Hepatocyte (in vitro differentiated cells): Measurements from ENCODE around the gene PTH1R. TPM values are rescaled to one million over a fixed set of nuclear protein-coding genes. Genes with fewer than 3 reads are reported as not detected.

ENCODE experiments used
- DNase-seq: peaks from one replicate; pipeline ENCODE4 v3.0.0-alpha.2; 2016; ENCODE audit warnings: low spot score
- H2AFZ ChIP-seq: fragments of 200-600 bp; sonication (generic); 2 replicates; pipeline ENCODE4 v1.6.0; 2016; ENCODE audit warnings: antibody characterized with exemption, mild to moderate bottlenecking
- H3K27ac ChIP-seq: fragments of 200-600 bp; sonication (generic); 2 replicates; pipeline ENCODE4 v1.5.1; 2016; ENCODE audit warnings: mild to moderate bottlenecking
- H3K27me3 ChIP-seq: fragments of 200-600 bp; sonication (generic); 2 replicates; pipeline ENCODE4 v1.6.1; 2016
- H3K36me3 ChIP-seq: fragments of 200-600 bp; sonication (generic); replicated peaks from 2 replicates; pipeline ENCODE4 v1.5.1; 2016; ENCODE audit warnings: low read depth; ENCODE audit not compliant: insufficient read depth
- H3K4me1 ChIP-seq: fragments of 200-600 bp; sonication (generic); 2 replicates; pipeline ENCODE4 v1.5.1; 2016; ENCODE audit warnings: mild to moderate bottlenecking, moderate library complexity; ENCODE audit not compliant: insufficient read depth
- H3K4me2 ChIP-seq: fragments of 200-600 bp; sonication (generic); 2 replicates; pipeline ENCODE4 v1.6.0; 2016
- H3K4me3 ChIP-seq: fragments of 200-600 bp; sonication (generic); 2 replicates; pipeline ENCODE4 v1.5.1; 2016; ENCODE audit warnings: mild to moderate bottlenecking
- H3K79me2 ChIP-seq: fragments of 200-600 bp; sonication (generic); 2 replicates; pipeline ENCODE4 v1.6.0; 2017; ENCODE audit warnings: mild to moderate bottlenecking
- H3K9me2 ChIP-seq: fragments of 200-600 bp; sonication (generic); replicated peaks from 2 replicates; pipeline ENCODE4 v1.6.0; 2017; ENCODE audit warnings: mild to moderate bottlenecking; ENCODE audit not compliant: insufficient read depth
- H3K9me3 ChIP-seq: fragments of 200-600 bp; sonication (generic); 2 replicates; pipeline ENCODE4 v1.5.1; 2016; ENCODE audit warnings: low read depth, mild to moderate bottlenecking
- H4K20me1 ChIP-seq: fragments of 200-600 bp; sonication (generic); 2 replicates; pipeline ENCODE4 v1.6.0; 2016; ENCODE audit warnings: mild to moderate bottlenecking; ENCODE audit not compliant: insufficient read depth, poor library complexity, severe bottlenecking
- CTCF ChIP-seq: fragments of 200-600 bp; sonication (generic); IDR thresholded peaks from 2 replicates; pipeline ENCODE4 v1.5.1; 2016; ENCODE audit warnings: antibody characterized with exemption, mild to moderate bottlenecking; ENCODE audit not compliant: poor library complexity
- EZH2 ChIP-seq: fragments of 200-600 bp; sonication (generic); IDR thresholded peaks from 2 replicates; pipeline ENCODE4 v1.6.1; 2016; ENCODE audit warnings: antibody characterized with exemption, mild to moderate bottlenecking, borderline replicate concordance
- EZH2phosphoT487 ChIP-seq: fragments of 200-600 bp; sonication (generic); IDR thresholded peaks from one replicate; pipeline ENCODE4 v1.6.1; 2018; ENCODE audit warnings: antibody characterized with exemption, mild to moderate bottlenecking, low read depth, moderate library complexity; ENCODE audit not compliant: unreplicated experiment, severe bottlenecking
- WGBS: methylation state at CpG from one replicate; pipeline ENCODE4 v1.1.6; 2016; ENCODE audit warnings: low lambda C conversion rate; ENCODE audit errors: missing lambda C conversion rate; 5-methylcytosine and 5-hydroxymethylcytosine counted together
- polyA plus RNA-seq: library from polyadenylated mRNA; unstranded; fragments of >200 nt; fragmentation: Nextera tagmentation; extraction: Ambion mirVana; gene quantifications from 2 replicates; pipeline ENCODE4 v1.2.1, GENCODE V29; 2016
- total RNA-seq: library from RNA; depleted of rRNA; stranded (reverse); fragments of >200 nt; gene quantifications from 2 replicates; pipeline ENCODE4 v1.2.3, GENCODE V29; 2014

The PTH1R gene
- total and polyA plus RNA-seq, 2 experiments from 2014 or later, result 14.5 to 31.0 TPM

DNA sequence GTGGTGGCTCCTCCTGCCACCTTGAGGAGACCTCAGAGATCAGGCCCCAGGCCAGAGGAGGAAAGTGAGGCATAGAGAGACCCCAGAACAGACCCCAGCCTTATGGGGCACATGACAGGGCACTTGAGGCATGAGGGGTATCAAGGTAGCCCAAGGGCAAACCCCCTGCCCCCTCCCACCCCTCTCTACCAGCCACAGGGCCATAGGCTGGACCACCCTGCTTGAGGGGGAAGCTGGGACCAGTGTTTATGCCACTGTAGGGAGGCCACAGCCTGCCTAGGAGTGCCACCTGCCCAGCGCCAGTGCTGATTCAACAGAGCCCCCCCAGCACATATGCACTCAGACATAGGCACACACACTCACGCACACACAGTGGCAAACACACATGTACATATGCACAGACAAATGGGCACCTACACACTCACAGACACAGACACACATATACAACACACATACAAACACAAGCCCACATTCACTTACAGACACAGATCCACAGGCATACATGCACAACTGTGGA lies 24.6 kb upstream of the PTH1R start:
- Histone ChIP-seq H3K4me2 (no peak overlapping the region), H2AFZ (no peak overlapping the region), H4K20me1 (no peaks in the 10 kb centered on the region), H3K4me1 (peaks cover 22% of the 10 kb centered on the region), H3K9me2 (no peaks in the 10 kb centered on the region), H3K4me3 (no peak overlapping the region), H3K27me3 (no peaks in the 10 kb centered on the region), H3K9me3 (no peaks in the 10 kb centered on the region), H3K79me2 (no peaks in the 10 kb centered on the region), H3K36me3 (no peaks in the 10 kb centered on the region), H3K27ac (no peak overlapping the region)
- TF ChIP-seq EZH2 (no peak), EZH2phosphoT487 (no peak), CTCF (no peak)
- 90% methylated on average over 2 of the region's 2 CpGs for WGBS
- DNase-seq, result no peak

DNA sequence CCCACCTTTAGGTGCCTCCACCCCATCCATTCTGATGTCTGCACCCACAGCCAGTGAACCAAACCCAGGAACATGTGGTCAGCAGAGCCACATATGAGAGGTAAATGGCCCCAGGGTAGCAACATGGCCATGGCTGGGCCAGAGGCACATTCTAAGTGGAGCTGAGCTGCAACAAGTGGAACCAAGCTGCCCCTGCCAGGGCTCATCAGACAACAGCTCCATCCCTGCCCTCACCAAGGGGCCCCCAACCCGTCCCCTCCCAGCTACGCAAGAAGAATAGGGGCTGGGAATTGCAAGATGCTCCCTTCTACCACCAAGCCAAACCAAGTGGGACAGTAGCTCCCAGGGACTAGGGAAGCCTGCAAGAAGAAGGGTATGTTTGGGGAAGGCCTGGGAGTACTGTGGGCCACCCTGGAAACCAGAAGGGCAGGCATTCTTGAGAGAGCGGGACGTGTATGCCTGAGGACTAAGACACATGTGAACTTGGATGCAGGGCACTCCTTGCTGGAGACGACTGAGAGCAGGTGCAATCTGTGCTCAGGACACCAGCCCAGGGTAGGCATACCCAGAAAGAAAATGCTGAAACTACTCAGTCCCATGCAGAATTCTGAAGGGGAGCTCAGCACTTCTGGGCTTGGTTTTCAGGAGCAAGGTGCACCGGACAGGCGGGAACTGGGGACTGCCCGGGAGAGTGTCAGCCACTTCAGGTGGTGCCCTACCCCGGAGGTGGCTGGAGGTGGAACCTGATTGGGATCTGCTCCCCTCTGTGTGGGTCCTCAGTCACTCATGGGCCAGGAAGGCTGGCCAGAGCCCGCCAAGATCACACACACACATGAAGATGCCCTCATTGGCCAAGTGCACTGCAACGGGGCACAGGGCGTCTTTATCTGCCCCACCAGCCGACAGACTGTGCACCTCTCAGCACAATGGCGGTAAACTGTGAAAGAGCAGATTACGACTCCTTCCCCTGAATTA lies 23.8 kb upstream of the PTH1R start:
- no peaks in the 10 kb centered on the region for H3K27me3 ChIP-seq
- DNase-seq, result no peak
- no peak overlapping the region for H2AFZ ChIP-seq
- H3K27ac ChIP-seq, result no peak overlapping the region
- H3K4me1 ChIP-seq, result peaks cover 14% of the 10 kb centered on the region
- no peak overlapping the region for H3K4me2 ChIP-seq
- no peaks in the 10 kb centered on the region for H4K20me1 ChIP-seq
- WGBS, result 86% methylated on average over 15 of the region's 15 CpGs
- no peaks in the 10 kb centered on the region for H3K79me2 ChIP-seq
- no peaks in the 10 kb centered on the region for H3K9me3 ChIP-seq
- H3K4me3 ChIP-seq, result no peak overlapping the region
- H3K36me3 ChIP-seq, result no peaks in the 10 kb centered on the region
- TF ChIP-seq EZH2, result no peak
- TF ChIP-seq EZH2phosphoT487, result no peak
- no peak for TF ChIP-seq CTCF
- H3K9me2 ChIP-seq, result no peaks in the 10 kb centered on the region

DNA sequence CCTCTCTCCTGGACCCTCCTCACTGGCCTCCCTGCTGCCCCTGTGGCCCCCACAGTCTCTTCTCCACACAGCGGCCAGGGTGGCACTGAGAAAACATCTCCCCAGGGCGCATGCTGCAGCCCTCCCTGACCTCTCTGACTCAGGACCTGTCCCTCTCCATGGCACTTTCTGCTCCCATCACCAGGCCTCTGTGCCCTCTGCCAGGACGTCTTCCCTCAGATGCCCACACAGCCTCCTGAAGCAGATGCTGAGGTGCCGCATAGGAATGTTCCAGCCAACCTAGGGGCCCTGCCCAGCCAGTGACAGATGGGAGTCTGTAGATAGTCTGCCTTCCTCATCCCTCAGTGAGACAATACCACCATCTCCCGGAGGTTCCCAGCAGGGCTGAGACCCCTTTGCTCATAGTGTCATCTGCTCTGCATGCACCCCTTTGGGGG lies 22.9 kb upstream of the PTH1R start:
- Histone ChIP-seq H3K36me3 (no peaks in the 10 kb centered on the region), H3K27me3 (no peaks in the 10 kb centered on the region), H3K4me3 (no peak overlapping the region), H3K79me2 (no peaks in the 10 kb centered on the region), H3K27ac (no peak overlapping the region), H3K9me3 (no peaks in the 10 kb centered on the region), H3K4me2 (no peak overlapping the region), H3K4me1 (peaks cover 5% of the 10 kb centered on the region), H3K9me2 (no peaks in the 10 kb centered on the region), H4K20me1 (no peaks in the 10 kb centered on the region), H2AFZ (no peak overlapping the region)
- 90% methylated on average over 5 of the region's 5 CpGs for WGBS
- TF ChIP-seq EZH2, result no peak
- no peak for TF ChIP-seq CTCF
- no peak for TF ChIP-seq EZH2phosphoT487
- no peak for DNase-seq
